IPS-18c (cell line): ENCODE data around the gene ADAMTS9.
A peak's percentile ranks its signal among the peaks of the same experiment; 100 is the strongest.

Source experiments
- H3K4me3 ChIP-seq: 2 replicates; pipeline ENCODE4 v1.7.0; 2013; ENCODE audit warnings: low read depth, mild to moderate bottlenecking, low read length, moderate library complexity; ENCODE audit not compliant: insufficient read depth
- H3K9me3 ChIP-seq: one replicate; pipeline ENCODE4 v1.6.1; 2013; ENCODE audit warnings: mild to moderate bottlenecking, low read length, moderate library complexity; ENCODE audit not compliant: control insufficient read depth, insufficient read depth

ADAMTS9 gene

GRCh38 chr3:64502284-64502683, 185.5 kb downstream of the ADAMTS9 start:
- H3K9me3 ChIP-seq = no peaks in the 10 kb centered on the region
- no peak overlapping the region for H3K4me3 ChIP-seq

- Histone ChIP-seq H3K9me3 (no peaks in the 10 kb centered on the region), H3K4me3 (no peak overlapping the region)
Measured at GRCh38 chr3:64501298-64501906, 186.4 kb downstream of the ADAMTS9 start.

- H3K9me3 ChIP-seq = no peaks in the 10 kb centered on the region
- no peak overlapping the region for H3K4me3 ChIP-seq
Measured at GRCh38 chr3:64496786-64497490, 190.9 kb downstream of the ADAMTS9 start.

GRCh38 chr3:64495781-64496334, 191.9 kb downstream of the ADAMTS9 start:
- H3K9me3 ChIP-seq = no peaks in the 10 kb centered on the region
- no peak overlapping the region for H3K4me3 ChIP-seq

GRCh38 chr3:64495121-64495780, 192.5 kb downstream of the ADAMTS9 start:
- Histone ChIP-seq H3K4me3 (no peak overlapping the region), H3K9me3 (no peaks in the 10 kb centered on the region)

- Histone ChIP-seq H3K4me3 (no peak overlapping the region), H3K9me3 (no peaks in the 10 kb centered on the region)
Measured at GRCh38 chr3:64494526-64494925, 193.3 kb downstream of the ADAMTS9 start.

GRCh38 chr3:64493149-64493548, 194.7 kb downstream of the ADAMTS9 start:
- Histone ChIP-seq H3K9me3 (no peaks in the 10 kb centered on the region), H3K4me3 (no peak overlapping the region)

- Histone ChIP-seq H3K4me3 (no peak overlapping the region), H3K9me3 (no peaks in the 10 kb centered on the region)
Measured at GRCh38 chr3:64491843-64492242, 196.0 kb downstream of the ADAMTS9 start.

GRCh38 chr3:64490180-64490724, 197.5 kb downstream of the ADAMTS9 start:
- Histone ChIP-seq H3K4me3 (0 out of 2 replicates have a peak overlapping the region, but pooled peaks have one; percentile 16), H3K9me3 (no peaks in the 10 kb centered on the region)

- H3K9me3 ChIP-seq = no peaks in the 10 kb centered on the region
- peak overlapping the region; percentile 16; the same call in 1 of the 2 replicates for H3K4me3 ChIP-seq
Measured at GRCh38 chr3:64489361-64490044, 198.3 kb downstream of the ADAMTS9 start.

- H3K4me3 ChIP-seq = no peak overlapping the region
- H3K9me3 ChIP-seq = no peaks in the 10 kb centered on the region
Measured at GRCh38 chr3:64488939-64489338, 198.9 kb downstream of the ADAMTS9 start.

- Histone ChIP-seq H3K4me3 (no peak overlapping the region), H3K9me3 (no peaks in the 10 kb centered on the region)
Measured at GRCh38 chr3:64484289-64484992, 203.4 kb downstream of the ADAMTS9 start.

- Histone ChIP-seq H3K9me3 (no peaks in the 10 kb centered on the region), H3K4me3 (no peak overlapping the region)
Measured at GRCh38 chr3:64483467-64483866, 204.3 kb downstream of the ADAMTS9 start.

GRCh38 chr3:64475037-64475436, 212.8 kb downstream of the ADAMTS9 start:
- no peak overlapping the region for H3K4me3 ChIP-seq
- peaks cover 7% of the 10 kb centered on the region for H3K9me3 ChIP-seq

GRCh38 chr3:64473466-64473865, 214.3 kb downstream of the ADAMTS9 start:
- H3K9me3 ChIP-seq = peaks cover 7% of the 10 kb centered on the region

GRCh38 chr3:64470436-64470835, 217.4 kb downstream of the ADAMTS9 start:
- Histone ChIP-seq H3K4me3 (no peak overlapping the region), H3K9me3 (peaks cover 4% of the 10 kb centered on the region)

More at GRCh38 chr3:64473466-64473865, 214.3 kb downstream of the ADAMTS9 start:
- H3K4me3 ChIP-seq = no peak overlapping the region
